CD1c-positive myeloid dendritic cell (primary cell): ENCODE data around the gene SMARCD2.

Experiments used
- DNase-seq: peaks from one replicate; pipeline ENCODE4 v3.0.0-alpha.2; 2016; ENCODE audit errors: extremely low spot score

The SMARCD2 gene

GRCh38 chr17:63850401-63850800 is 7.9 kb upstream of the SMARCD2 start:
- no peak for DNase-seq

- DNase-seq: peak; percentile 98
These were observed 6.6 kb upstream of the SMARCD2 start for GRCh38 chr17:63848834-63849689.

- no peak for DNase-seq
These were observed 5.2 kb upstream of the SMARCD2 start for GRCh38 chr17:63847525-63848249.

- no peak for DNase-seq
These were observed 3.0 kb upstream of the SMARCD2 start for GRCh38 chr17:63845509-63845908.

GRCh38 chr17:63843910-63844677 is 1.6 kb upstream of the SMARCD2 start:
- no peak for DNase-seq

GRCh38 chr17:63843387-63843888 is 953 bp upstream of the SMARCD2 start:
- peak; percentile 66 for DNase-seq

GRCh38 chr17:63842173-63842539 is 329 bp downstream of the SMARCD2 start:
- peak; percentile 48 for DNase-seq

GRCh38 chr17:63841350-63842172 is 924 bp downstream of the SMARCD2 start:
- peak; percentile 67 for DNase-seq

GRCh38 chr17:63840591-63841349 is 1.7 kb downstream of the SMARCD2 start:
- no peak for DNase-seq

- no peak for DNase-seq
These were observed 3.8 kb downstream of the SMARCD2 start for GRCh38 chr17:63838631-63839171.

- no peak for DNase-seq
These were observed 4.4 kb downstream of the SMARCD2 start for GRCh38 chr17:63837962-63838600.

- DNase-seq: no peak
These were observed 5.0 kb downstream of the SMARCD2 start for GRCh38 chr17:63837480-63837879.

GRCh38 chr17:63836811-63837210 is 5.7 kb downstream of the SMARCD2 start:
- no peak for DNase-seq

- DNase-seq: no peak
These were observed 7.2 kb downstream of the SMARCD2 start for GRCh38 chr17:63835167-63835720.

- peak; percentile 80 for DNase-seq
These were observed 7.9 kb downstream of the SMARCD2 start for GRCh38 chr17:63834431-63835166.

- DNase-seq: no peak
These were observed 8.6 kb downstream of the SMARCD2 start for GRCh38 chr17:63833741-63834373.

GRCh38 chr17:63833026-63833740 is 9.3 kb downstream of the SMARCD2 start:
- no peak for DNase-seq

GRCh38 chr17:63832455-63832854 is 10.0 kb downstream of the SMARCD2 start:
- no peak for DNase-seq
